Left ventricle myocardium inferior (tissue), 1 donor: ENCODE results near the gene OR5K1. TPM values are rescaled to one million over a fixed set of nuclear protein-coding genes. Genes with fewer than 3 reads are reported as not detected.

ENCODE experiments used
- DNase-seq: peaks from one replicate; pipeline ENCODE4 v3.0.0-alpha.2; 2020
- H3K27ac ChIP-seq: fragments of 200-600 bp; replicated peaks from 2 replicates; pipeline ENCODE4 v1.8.0; 2021
- H3K27me3 ChIP-seq: fragments of 200-600 bp; 2 replicates; pipeline ENCODE4 v1.8.0; 2021; ENCODE audit warnings: low read depth
- H3K36me3 ChIP-seq: fragments of 200-600 bp; 2 replicates; pipeline ENCODE4 v1.8.0; 2021
- H3K4me1 ChIP-seq: fragments of 200-600 bp; 2 replicates; pipeline ENCODE4 v1.8.0; 2021
- H3K4me3 ChIP-seq: fragments of 200-600 bp; 2 replicates; pipeline ENCODE4 v1.8.0; 2021; ENCODE audit warnings: mild to moderate bottlenecking, moderate library complexity
- H3K9me3 ChIP-seq: fragments of 200-600 bp; replicated peaks from 2 replicates; pipeline ENCODE4 v1.8.0; 2021
- CTCF ChIP-seq: fragments of 200-600 bp; IDR thresholded peaks from 2 replicates; pipeline ENCODE4 v1.8.0; 2021; ENCODE audit warnings: antibody characterized with exemption, mild to moderate bottlenecking, borderline replicate concordance
- intact Hi-C: fragments of 100-400 bp; cut with micrococcal nuclease; formaldehyde crosslinking; loops from one replicate; pipeline ENCODE4 v1.11.0; 2022
- total RNA-seq: library from RNA; stranded (reverse); fragmentation: NEBNext Ultra II Directional; extraction: Animal tissue kit (Norgen Biotek cat#: 25700); gene quantifications from one replicate; pipeline ENCODE4 v1.2.1, GENCODE V29; 2021
- donor health status: DM: no; HTN: yes; CAD: no; lungs with severe emphysema.

Gene OR5K1
- total RNA-seq, 1 donor from 2014 or later: not detected

GRCh38 chr3:98501270-98501669 lies 38.3 kb downstream of the OR5K1 start:
- Histone ChIP-seq H3K4me3 (no peak overlapping the region), H3K36me3 (no peaks in the 10 kb centered on the region), H3K27ac (no peak overlapping the region), H3K9me3 (no peaks in the 10 kb centered on the region), H3K4me1 (peaks cover 5% of the 10 kb centered on the region), H3K27me3 (no peaks in the 10 kb centered on the region)
- no peak for DNase-seq
- TF ChIP-seq CTCF: no peak
- intact Hi-C loops: no loop called here

GRCh38 chr3:98501863-98502576 lies 39.0 kb downstream of the OR5K1 start:
- H3K27ac ChIP-seq: no peak overlapping the region
- intact Hi-C loops: no loop called here

GRCh38 chr3:98504539-98504938 lies 41.5 kb downstream of the OR5K1 start:
- H3K9me3 ChIP-seq: no peaks in the 10 kb centered on the region
- H3K27me3 ChIP-seq: no peaks in the 10 kb centered on the region
- no peak overlapping the region for H3K4me3 ChIP-seq

More at GRCh38 chr3:98501863-98502576, 39.0 kb downstream of the OR5K1 start:
- Histone ChIP-seq H3K36me3 (no peaks in the 10 kb centered on the region), H3K4me3 (no peak overlapping the region), H3K27me3 (no peaks in the 10 kb centered on the region), H3K4me1 (peaks cover 5% of the 10 kb centered on the region), H3K9me3 (no peaks in the 10 kb centered on the region)
- no peak for TF ChIP-seq CTCF
- DNase-seq: no peak

GRCh38 chr3:98508582-98508981 lies 45.6 kb downstream of the OR5K1 start:
- DNase-seq: no peak
- no peak for TF ChIP-seq CTCF
- intact Hi-C loops: no loop called here

More at GRCh38 chr3:98504539-98504938, 41.5 kb downstream of the OR5K1 start:
- Histone ChIP-seq H3K27ac (no peak overlapping the region), H3K36me3 (peaks cover 6% of the 10 kb centered on the region), H3K4me1 (peaks cover 5% of the 10 kb centered on the region)
- TF ChIP-seq CTCF: no peak
- intact Hi-C loops: no loop called here
- DNase-seq: no peak

GRCh38 chr3:98512576-98512975 lies 49.6 kb downstream of the OR5K1 start:
- TF ChIP-seq CTCF: no peak
- H3K27ac ChIP-seq: no peak overlapping the region
- H3K4me3 ChIP-seq: no peak overlapping the region
- H3K4me1 ChIP-seq: peaks cover 10% of the 10 kb centered on the region
- H3K9me3 ChIP-seq: no peaks in the 10 kb centered on the region
- DNase-seq: no peak
- H3K27me3 ChIP-seq: no peaks in the 10 kb centered on the region
- intact Hi-C loops: no loop called here
- H3K36me3 ChIP-seq: peaks cover 54% of the 10 kb centered on the region

More at GRCh38 chr3:98508582-98508981, 45.6 kb downstream of the OR5K1 start:
- no peaks in the 10 kb centered on the region for H3K9me3 ChIP-seq
- H3K27ac ChIP-seq: no peak overlapping the region
- no peaks in the 10 kb centered on the region for H3K27me3 ChIP-seq
- peaks cover 5% of the 10 kb centered on the region for H3K4me1 ChIP-seq
- H3K36me3 ChIP-seq: peaks cover 35% of the 10 kb centered on the region
- no peak overlapping the region for H3K4me3 ChIP-seq
